SK-N-SH treated with all-trans-retinoic acid at 6 μM for 48 hours (cell line): Measurements from ENCODE around the gene ACTN4.

Experiments
- ATAC-seq: fragments of 200-7000 bp; cut with Tn5 transposase; 3 replicates; pipeline ENCODE4 v1.9.1; 2020; ENCODE audit warnings: mild to moderate bottlenecking, moderate library complexity
- ARNTL ChIP-seq: fragments of 450-650 bp; formaldehyde crosslinking; IDR thresholded peaks from 2 replicates; pipeline ENCODE4 v1.5.0; 2020; ENCODE audit warnings: low read depth, mild to moderate bottlenecking, moderate library complexity, borderline replicate concordance
- CSDC2 ChIP-seq: fragments of 250-450 bp; sonication (Bioruptor Pico); IDR thresholded peaks from 2 replicates; pipeline ENCODE4 v1.5.0; 2020; ENCODE audit warnings: mild to moderate bottlenecking, moderate library complexity
- CSRNP3 ChIP-seq: fragments of 250-450 bp; sonication (Bioruptor Pico); IDR thresholded peaks from 2 replicates; pipeline ENCODE4 v1.5.1; 2021; ENCODE audit warnings: mild to moderate bottlenecking, moderate library complexity
- ESRRG ChIP-seq: fragments of 250-450 bp; sonication (Bioruptor Pico); IDR thresholded peaks from 2 replicates; pipeline ENCODE4 v1.6.1; 2021; ENCODE audit warnings: mild to moderate bottlenecking
- GLIS3 ChIP-seq: fragments of 250-450 bp; sonication (Bioruptor Pico); IDR thresholded peaks from 2 replicates; pipeline ENCODE4 v1.5.0; 2020; ENCODE audit warnings: mild to moderate bottlenecking, moderate library complexity
- ISL1 ChIP-seq: fragments of 250-450 bp; sonication (Bioruptor Pico); IDR thresholded peaks from 2 replicates; pipeline ENCODE4 v2.1.2; 2022; ENCODE audit warnings: mild to moderate bottlenecking, moderate library complexity
- OSR1 ChIP-seq: fragments of 250-450 bp; sonication (Bioruptor Pico); IDR thresholded peaks from 2 replicates; pipeline ENCODE4 v1.8.0; 2022; ENCODE audit warnings: moderate library complexity, mild to moderate bottlenecking, inconsistent platforms
- PATZ1 ChIP-seq: fragments of 250-450 bp; sonication (Bioruptor Pico); IDR thresholded peaks from 2 replicates; pipeline ENCODE4 v1.8.0; 2020; ENCODE audit warnings: mild to moderate bottlenecking, moderate library complexity, borderline replicate concordance
- POU6F1 ChIP-seq: fragments of 250-450 bp; sonication (Bioruptor Pico); IDR thresholded peaks from 2 replicates; pipeline ENCODE4 v1.8.0; 2021; ENCODE audit warnings: low read depth, mild to moderate bottlenecking, moderate library complexity, borderline replicate concordance
- RARB ChIP-seq: fragments of 250-450 bp; sonication (Bioruptor Pico); IDR thresholded peaks from 2 replicates; pipeline ENCODE4 v1.8.0; 2021; ENCODE audit warnings: mild to moderate bottlenecking, moderate library complexity
- SNAI2 ChIP-seq: fragments of 250-450 bp; sonication (Bioruptor Pico); IDR thresholded peaks from 2 replicates; pipeline ENCODE4 v1.5.0; 2020; ENCODE audit warnings: mild to moderate bottlenecking, moderate library complexity
- TCF4 ChIP-seq: fragments of 250-450 bp; sonication (Bioruptor Pico); IDR thresholded peaks from 2 replicates; pipeline ENCODE4 v1.8.0; 2021; ENCODE audit warnings: mild to moderate bottlenecking, moderate library complexity, borderline replicate concordance
- TSHZ2 ChIP-seq: fragments of 250-450 bp; sonication (Bioruptor Pico); IDR thresholded peaks from 2 replicates; pipeline ENCODE4 v1.5.0; 2020; ENCODE audit warnings: mild to moderate bottlenecking, moderate library complexity
- ZC3H10 ChIP-seq: fragments of 250-450 bp; sonication (Bioruptor Pico); IDR thresholded peaks from 2 replicates; pipeline ENCODE4 v1.5.1; 2021; ENCODE audit warnings: mild to moderate bottlenecking, moderate library complexity
- ZFP30 ChIP-seq: fragments of 450-650 bp; formaldehyde crosslinking; IDR thresholded peaks from 2 replicates; pipeline ENCODE4 v1.5.0; 2022; ENCODE audit warnings: mild to moderate bottlenecking, moderate library complexity
- ZNF565 ChIP-seq: fragments of 450-650 bp; formaldehyde crosslinking; conservative IDR thresholded peaks from 2 replicates; pipeline ENCODE4 v1.5.0; 2020; ENCODE audit warnings: low read depth, mild to moderate bottlenecking, moderate library complexity
- ZNF70 ChIP-seq: fragments of 450-650 bp; formaldehyde crosslinking; IDR thresholded peaks from 2 replicates; pipeline ENCODE4 v1.5.0; 2020; ENCODE audit warnings: mild to moderate bottlenecking, moderate library complexity
- ZNF8 ChIP-seq: fragments of 450-650 bp; formaldehyde crosslinking; IDR thresholded peaks from 2 replicates; pipeline ENCODE4 v1.5.0; 2020; ENCODE audit warnings: mild to moderate bottlenecking, moderate library complexity

Gene ACTN4

DNA sequence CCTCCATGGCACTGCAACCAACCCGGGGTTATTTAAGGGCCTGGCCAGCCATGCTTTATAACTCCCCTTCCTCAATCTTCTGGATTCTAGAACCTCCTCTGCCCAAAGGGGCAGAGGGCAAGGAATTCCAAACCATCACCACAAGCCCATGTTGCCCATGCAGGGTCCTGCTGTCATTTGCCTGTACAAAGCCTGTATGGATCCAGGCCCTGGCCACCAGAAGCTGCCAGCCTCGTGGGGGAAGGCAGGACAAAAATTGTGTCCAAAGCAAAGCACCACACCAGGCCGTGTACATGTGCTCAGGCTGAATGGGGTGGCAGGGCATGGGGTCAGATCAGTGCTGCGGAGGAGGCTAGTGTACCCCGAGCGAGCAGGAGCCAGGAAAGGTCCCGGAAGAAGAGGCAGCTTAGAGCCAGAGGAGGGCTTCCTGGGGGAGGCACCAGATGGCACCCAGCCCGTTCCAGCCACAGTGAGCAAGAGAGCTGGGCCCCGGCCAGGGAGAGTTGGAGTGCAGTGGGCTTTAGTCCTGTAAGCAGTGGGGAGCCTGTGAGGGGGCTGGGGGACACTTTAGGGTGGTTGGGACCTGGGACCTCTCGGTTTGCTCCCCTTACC is 61.1 kb downstream of the ACTN4 start:
- ATAC-seq: no peak
- TF ChIP-seq ESRRG (CRISPR knock-in tag) (no peak), ISL1 (CRISPR knock-in tag) (no peak), CSDC2 (CRISPR knock-in tag) (no peak), CSRNP3 (CRISPR knock-in tag) (no peak), TCF4 (CRISPR knock-in tag) (no peak)
- TF ChIP-seq, all 23 proteins: peak for 0

GRCh38 chr19:38709119-38709518 is 61.7 kb downstream of the ACTN4 start:
- no peak for ATAC-seq

GRCh38 chr19:38709671-38710415 is 62.4 kb downstream of the ACTN4 start:
- TF ChIP-seq ARNTL (no peak), ZNF70 (CRISPR knock-in tag) (no peak), PATZ1 (no peak), RARB (CRISPR knock-in tag) (no peak), ZNF8 (CRISPR knock-in tag) (no peak), SNAI2 (no peak), GLIS3 (CRISPR knock-in tag) (no peak), ZFP30 (CRISPR knock-in tag) (no peak), ISL1 (CRISPR knock-in tag) (no peak)
- ATAC-seq: no peak

More at GRCh38 chr19:38709119-38709518, 61.7 kb downstream of the ACTN4 start:
- TF ChIP-seq SNAI2: no peak
- TF ChIP-seq TCF4 (CRISPR knock-in tag): no peak
- no peak for TF ChIP-seq ARNTL
- no peak for TF ChIP-seq ZNF8 (CRISPR knock-in tag)
- TF ChIP-seq ZNF565 (CRISPR knock-in tag): no peak

DNA sequence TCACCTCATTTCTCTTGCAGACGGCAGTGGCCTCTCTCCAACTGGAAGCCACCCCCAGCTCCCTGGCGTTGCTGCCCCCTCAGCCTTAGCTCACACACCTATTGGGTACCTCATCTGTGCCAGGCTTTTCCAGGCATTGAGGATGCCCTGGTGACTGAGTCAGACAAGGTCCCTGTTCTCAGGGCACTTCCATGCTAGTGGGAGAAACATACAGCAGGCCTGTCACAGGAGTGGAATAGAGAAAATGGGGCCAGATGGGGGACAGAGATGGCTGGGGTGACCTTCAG is 62.9 kb downstream of the ACTN4 start:
- TF ChIP-seq RARB (CRISPR knock-in tag) (no peak), TSHZ2 (no peak), ISL1 (CRISPR knock-in tag) (no peak), ARNTL (no peak), ZFP30 (CRISPR knock-in tag) (no peak), ZNF565 (CRISPR knock-in tag) (no peak), CSRNP3 (CRISPR knock-in tag) (no peak), ZC3H10 (CRISPR knock-in tag) (no peak), OSR1 (CRISPR knock-in tag) (no peak), GLIS3 (CRISPR knock-in tag) (no peak), POU6F1 (CRISPR knock-in tag) (no peak), ZNF8 (CRISPR knock-in tag) (no peak), CSDC2 (CRISPR knock-in tag) (no peak)
- TF ChIP-seq, all 23 proteins: peak for 0
- ATAC-seq: no peak
